ENCODE data around the gene MRPL23. TPM values are rescaled to one million over a fixed set of nuclear protein-coding genes. Genes with fewer than 3 reads are reported as not detected.

The MRPL23 gene
- polyA plus RNA-seq (2012; ENCODE audit: insufficient read depth, insufficient read length) = 151 TPM

- DNase-seq (ENCODE audit: low read depth, low spot score) = no peak
- H3K4me3 ChIP-seq (ENCODE audit: low read length) = no peak within 1 kb of the TSS
Measured at GRCh38 chr11:1946812-1947484, at the start of gene MRPL23. MRPL23 (plus strand) TSS chr11:1947332; CDS start chr11:1947363, 31 bp downstream.

DNA sequence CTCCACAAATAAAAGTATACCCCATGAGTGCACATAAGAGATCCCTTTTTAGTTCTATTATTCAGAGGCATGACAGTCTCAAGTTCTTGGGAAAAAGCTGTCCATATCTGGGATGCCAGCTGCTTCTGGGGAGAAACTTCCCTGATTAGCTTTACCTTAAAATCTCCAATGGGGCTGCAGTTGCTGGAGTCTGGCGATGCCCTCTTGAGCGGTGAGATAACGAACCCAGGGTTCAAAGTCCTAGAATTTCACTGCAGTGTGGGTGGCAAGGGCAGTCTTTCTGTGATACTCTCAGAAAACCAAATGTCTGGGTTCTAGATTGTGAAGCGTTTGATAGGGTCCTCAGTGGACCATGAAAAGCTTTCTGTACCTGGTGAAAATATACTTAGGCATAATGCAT, 48.0 kb upstream of the MRPL23 start:
- DNase-seq (ENCODE audit: low read depth, low spot score) = no peak
- H3K4me3 ChIP-seq (ENCODE audit: low read length) = no peak overlapping the region

DNA sequence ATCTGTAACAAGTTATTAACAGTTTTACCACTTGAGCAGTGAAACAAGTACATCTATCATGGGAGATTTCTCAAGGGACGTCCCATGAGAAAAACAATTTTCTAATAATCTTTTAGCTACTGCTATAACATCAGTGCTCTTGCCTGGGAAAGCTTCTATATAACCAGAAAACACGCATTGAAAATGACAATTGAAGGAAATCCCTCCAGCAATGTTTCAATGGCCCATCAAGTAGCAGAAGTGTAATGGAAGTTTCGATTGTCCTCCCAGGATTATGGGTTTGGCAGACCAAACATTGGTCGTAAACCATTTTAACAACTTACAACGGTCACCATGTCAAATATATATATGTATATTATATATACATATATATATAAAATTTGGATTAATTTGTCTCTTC, 47.4 kb upstream of the MRPL23 start:
- H3K4me3 ChIP-seq (ENCODE audit: low read length) = no peak overlapping the region
- DNase-seq (ENCODE audit: low read depth, low spot score) = no peak

- DNase-seq (ENCODE audit: low read depth, low spot score) = no peak
- H3K4me3 ChIP-seq (ENCODE audit: low read length) = no peak overlapping the region
Measured at GRCh38 chr11:1906181-1906580, 41.0 kb upstream of the MRPL23 start.

- no peak for DNase-seq (ENCODE audit: low read depth, low spot score)
- no peak overlapping the region for H3K4me3 ChIP-seq (ENCODE audit: low read length)
Measured at GRCh38 chr11:1906611-1907423, 40.3 kb upstream of the MRPL23 start.

- DNase-seq (ENCODE audit: low read depth, low spot score) = no peak
- H3K4me3 ChIP-seq (ENCODE audit: low read length) = no peak overlapping the region
Measured at GRCh38 chr11:1908618-1909017, 38.5 kb upstream of the MRPL23 start.

GRCh38 chr11:1909524-1909923, 37.6 kb upstream of the MRPL23 start:
- no peak for DNase-seq (ENCODE audit: low read depth, low spot score)
- H3K4me3 ChIP-seq (ENCODE audit: low read length) = no peak overlapping the region

GRCh38 chr11:1912289-1912878, 34.7 kb upstream of the MRPL23 start:
- no peak for DNase-seq (ENCODE audit: low read depth, low spot score)
- H3K4me3 ChIP-seq (ENCODE audit: low read length) = no peak overlapping the region

- no peak overlapping the region for H3K4me3 ChIP-seq (ENCODE audit: low read length)
- no peak for DNase-seq (ENCODE audit: low read depth, low spot score)
Measured at GRCh38 chr11:1913271-1914060, 33.7 kb upstream of the MRPL23 start.

DNA sequence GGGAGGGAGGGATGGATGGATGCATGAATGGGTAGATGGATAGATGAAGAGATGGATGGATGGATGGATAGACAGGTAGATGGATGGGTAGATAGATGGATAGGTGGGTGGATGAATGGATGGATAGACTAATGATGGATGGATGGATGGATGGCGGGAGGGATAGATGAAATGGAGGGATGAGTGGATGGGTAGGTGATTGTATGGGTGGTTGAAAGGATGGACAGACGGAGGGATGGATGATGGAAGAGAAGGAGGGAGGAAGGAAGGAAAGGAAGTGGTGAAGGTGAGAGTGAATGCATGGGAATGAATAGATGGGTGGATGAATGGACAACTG, 31.4 kb upstream of the MRPL23 start:
- DNase-seq (ENCODE audit: low read depth, low spot score) = no peak
- H3K4me3 ChIP-seq (ENCODE audit: low read length) = no peak overlapping the region

DNA sequence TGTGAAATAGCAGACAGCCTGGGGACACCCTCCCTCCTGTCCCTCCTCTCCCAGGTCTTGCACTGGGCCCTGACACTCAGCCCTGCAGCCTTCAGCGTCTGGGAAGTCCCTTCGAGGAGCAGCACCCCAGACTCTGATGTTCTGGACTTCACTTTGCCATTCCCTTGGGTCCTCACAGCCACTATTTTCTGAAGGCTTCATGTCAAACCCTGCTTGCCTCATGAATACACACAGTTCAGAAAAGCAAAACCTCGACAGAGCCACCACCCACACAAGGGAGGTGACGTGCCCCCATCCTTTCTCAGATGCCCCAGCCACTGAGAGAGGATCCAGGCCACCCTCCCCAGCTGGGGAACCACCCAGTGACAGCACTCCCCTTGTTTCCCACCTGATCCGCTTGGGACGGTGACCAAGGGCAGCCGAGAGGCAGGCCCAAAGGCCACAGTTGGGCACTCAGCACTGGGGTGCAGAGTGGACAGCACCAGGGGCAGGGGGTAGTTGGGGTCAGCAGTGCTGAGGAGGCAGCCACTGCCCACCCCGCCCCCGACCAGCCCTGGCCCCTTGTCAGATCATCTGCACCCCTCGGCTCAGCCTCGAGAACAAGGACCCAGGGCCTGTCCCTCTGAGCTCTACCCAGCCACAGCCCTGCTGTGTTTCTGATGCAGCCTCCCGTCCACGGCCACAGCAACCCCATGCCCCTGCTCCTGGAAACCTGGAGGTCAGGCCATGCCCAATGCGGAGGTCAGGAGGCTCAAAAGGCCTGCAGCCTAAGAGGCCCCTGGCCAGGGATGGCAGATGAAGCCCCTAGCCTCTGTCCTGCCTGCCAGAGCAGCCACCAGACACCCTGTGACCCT, 30.8 kb upstream of the MRPL23 start:
- no peak for DNase-seq (ENCODE audit: low read depth, low spot score)
- H3K4me3 ChIP-seq (ENCODE audit: low read length) = no peak overlapping the region

- no peak overlapping the region for H3K4me3 ChIP-seq (ENCODE audit: low read length)
- DNase-seq (ENCODE audit: low read depth, low spot score) = no peak
Measured at GRCh38 chr11:1916986-1917522, 30.1 kb upstream of the MRPL23 start.

GRCh38 chr11:1917523-1918435, 29.4 kb upstream of the MRPL23 start:
- DNase-seq (ENCODE audit: low read depth, low spot score) = no peak
- H3K4me3 ChIP-seq (ENCODE audit: low read length) = no peak overlapping the region

DNA sequence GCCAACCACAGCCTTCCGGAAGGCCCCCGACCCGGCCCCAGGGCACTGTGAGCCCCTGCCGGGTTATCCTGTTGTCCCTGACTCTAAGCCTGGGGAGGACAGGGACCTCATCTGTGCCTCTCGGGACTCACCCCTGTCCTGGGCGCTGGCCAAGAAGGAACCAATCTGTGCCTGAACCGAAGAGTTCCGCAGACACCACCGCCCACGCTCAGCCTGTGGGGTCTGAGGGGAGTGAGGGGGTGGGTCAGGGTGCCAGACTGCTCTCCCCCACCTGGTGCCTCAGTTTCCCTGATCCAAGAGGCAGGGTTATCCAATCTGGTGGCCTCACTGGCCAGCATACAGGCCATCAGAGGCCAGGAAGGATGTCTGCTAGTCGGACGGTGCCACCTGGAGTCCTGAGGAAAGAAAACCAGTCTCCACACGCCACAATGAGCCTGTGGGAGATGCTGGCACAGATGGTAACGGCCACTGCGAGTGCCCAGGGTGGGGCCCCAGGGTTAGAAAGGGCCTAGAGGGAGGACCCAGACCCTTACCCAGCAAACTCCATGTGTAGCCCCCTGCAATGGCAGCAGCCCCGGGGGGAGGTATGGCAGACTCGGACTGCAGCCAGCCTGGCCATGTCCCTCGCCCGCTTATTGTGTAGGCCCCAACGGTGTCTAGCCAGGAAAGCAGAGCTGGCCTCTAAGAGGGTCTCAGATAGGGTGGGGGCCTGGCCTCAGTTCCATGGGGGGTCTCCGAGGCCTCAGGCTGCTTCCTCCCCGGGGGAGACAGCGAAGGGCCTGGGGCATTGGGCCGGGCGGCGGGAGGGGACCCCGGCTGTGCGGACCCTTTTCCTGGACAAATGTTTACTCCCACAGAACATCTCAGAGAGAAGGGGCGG, 28.5 kb upstream of the MRPL23 start:
- DNase-seq (ENCODE audit: low read depth, low spot score) = no peak
- no peak overlapping the region for H3K4me3 ChIP-seq (ENCODE audit: low read length)

- DNase-seq (ENCODE audit: low read depth, low spot score) = no peak
- no peak within 1 kb of the TSS for H3K4me3 ChIP-seq (ENCODE audit: low read length)
Measured at GRCh38 chr11:1919391-1920127, 27.6 kb upstream of the MRPL23 start, which contains the start of gene TNNT3. TNNT3 (plus strand) TSS chr11:1919703; CDS start chr11:1922875, 3,172 bp downstream.

Data from Jurkat, Clone E6-1 (cell line).